Right lobe of liver (tissue), 4 donors: ENCODE results near the gene RHPN2.
"Not testable (repeated sequence)": the region's sequence is repeated elsewhere in the genome, so short reads cannot be mapped to it uniquely, and the experiment has no call there.

Experiments used
- POLR2A ChIP-seq: fragments of 450-650 bp; IDR thresholded peaks from one replicate; pipeline ENCODE4 v1.6.1; 2017; ENCODE audit warnings: antibody characterized with exemption, mild to moderate bottlenecking
- TF ChIP-seq, protein P1 (sequence below), 4 donors: fragments of 200-600 bp in 3 of 4; fragments of 450-650 bp in 1 of 4; IDR thresholded peaks; one replicate each; pipeline versions ENCODE4 v1.5.1 to v1.8.0; 2016 to 2022; ENCODE audit warnings: antibody characterized with exemption in 4 of 4, mild to moderate bottlenecking in 2 of 4
- donor health status: DM: no; HTN: no; CAD: no.
- donor health status: DM: no; HTN: no; CAD: no.
- donor health status: DM: no; HTN: yes; CAD: no.

DNA sequence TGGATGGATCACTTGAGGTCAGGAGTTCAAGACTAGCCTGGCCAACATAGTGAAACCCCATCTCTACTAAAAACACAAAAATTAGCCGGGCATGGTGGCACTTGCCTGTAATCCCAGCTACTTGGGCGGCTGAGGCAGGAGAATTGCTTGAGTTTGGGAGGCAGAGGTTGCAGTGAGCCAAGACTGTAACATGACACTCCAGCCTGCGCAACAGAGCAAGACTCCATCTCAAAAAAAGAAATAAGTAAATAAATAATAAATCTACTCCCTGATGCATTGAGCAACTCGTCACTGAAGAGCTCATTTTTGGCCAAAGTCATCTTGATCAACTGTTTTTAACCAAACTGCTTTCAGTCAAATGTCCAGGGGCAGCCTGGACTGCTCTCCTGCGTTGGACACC is 123.4 kb downstream of the RHPN2 start:
- TF ChIP-seq, protein P1, sequence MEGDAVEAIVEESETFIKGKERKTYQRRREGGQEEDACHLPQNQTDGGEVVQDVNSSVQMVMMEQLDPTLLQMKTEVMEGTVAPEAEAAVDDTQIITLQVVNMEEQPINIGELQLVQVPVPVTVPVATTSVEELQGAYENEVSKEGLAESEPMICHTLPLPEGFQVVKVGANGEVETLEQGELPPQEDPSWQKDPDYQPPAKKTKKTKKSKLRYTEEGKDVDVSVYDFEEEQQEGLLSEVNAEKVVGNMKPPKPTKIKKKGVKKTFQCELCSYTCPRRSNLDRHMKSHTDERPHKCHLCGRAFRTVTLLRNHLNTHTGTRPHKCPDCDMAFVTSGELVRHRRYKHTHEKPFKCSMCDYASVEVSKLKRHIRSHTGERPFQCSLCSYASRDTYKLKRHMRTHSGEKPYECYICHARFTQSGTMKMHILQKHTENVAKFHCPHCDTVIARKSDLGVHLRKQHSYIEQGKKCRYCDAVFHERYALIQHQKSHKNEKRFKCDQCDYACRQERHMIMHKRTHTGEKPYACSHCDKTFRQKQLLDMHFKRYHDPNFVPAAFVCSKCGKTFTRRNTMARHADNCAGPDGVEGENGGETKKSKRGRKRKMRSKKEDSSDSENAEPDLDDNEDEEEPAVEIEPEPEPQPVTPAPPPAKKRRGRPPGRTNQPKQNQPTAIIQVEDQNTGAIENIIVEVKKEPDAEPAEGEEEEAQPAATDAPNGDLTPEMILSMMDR (IDR thresholded peaks at IDR 0.05), result not testable (repeated sequence)
- TF ChIP-seq POLR2A, result not testable (repeated sequence)
